Activated CD4-positive, alpha-beta T cell treated with anti-CD3 and anti-CD28 coated beads, Interleukin-10, Interleukin-2, amounts not matched to agents 100 ng/mL and 50 ng/mL, durations not matched to agents 16 hours and 8 hours (primary cell): ENCODE results near the gene DOK5.

ENCODE experiments used
- DNase-seq: peaks from one replicate; pipeline ENCODE4 v3.0.0-alpha.2; 2020

DOK5 gene

DNA sequence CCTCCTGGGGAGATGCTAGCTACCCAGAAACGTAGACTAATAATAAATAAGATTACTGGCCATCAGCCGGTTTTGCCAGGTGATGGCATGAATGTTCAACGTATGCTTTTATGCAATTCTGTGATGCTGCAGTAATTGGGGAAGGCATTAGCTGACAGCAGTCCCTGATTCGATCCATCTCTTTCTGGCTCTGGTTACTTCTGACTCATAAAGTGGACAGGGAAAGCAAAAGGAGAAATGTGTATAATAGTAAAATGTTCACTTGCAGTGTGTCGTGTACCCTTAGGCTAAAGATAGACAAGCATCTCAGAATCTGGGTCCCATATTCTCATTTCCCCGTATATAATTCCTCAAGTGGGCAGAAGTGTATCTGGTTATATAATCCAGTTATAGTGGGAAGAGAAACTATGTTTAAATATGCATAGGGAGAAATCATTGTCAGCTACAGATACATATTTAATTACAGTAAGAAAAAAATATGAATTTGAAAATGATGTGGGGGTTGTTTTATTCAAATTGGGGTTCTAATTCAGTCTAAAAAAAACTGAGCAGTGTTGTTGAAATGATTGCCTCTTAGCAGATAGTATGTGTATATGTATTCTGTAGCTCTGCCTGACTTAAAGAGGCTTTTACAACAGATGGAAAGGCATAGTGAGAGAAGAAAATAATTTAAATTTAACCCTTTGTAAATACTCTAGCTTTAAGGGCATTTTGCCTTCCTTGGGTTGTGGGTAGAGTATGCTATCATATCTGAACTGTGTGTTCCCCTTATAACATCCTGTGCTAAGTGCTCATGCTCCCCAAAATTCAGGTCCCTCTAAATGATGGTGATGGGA lies 40.6 kb downstream of the DOK5 start:
- DNase-seq: no peak

DNA sequence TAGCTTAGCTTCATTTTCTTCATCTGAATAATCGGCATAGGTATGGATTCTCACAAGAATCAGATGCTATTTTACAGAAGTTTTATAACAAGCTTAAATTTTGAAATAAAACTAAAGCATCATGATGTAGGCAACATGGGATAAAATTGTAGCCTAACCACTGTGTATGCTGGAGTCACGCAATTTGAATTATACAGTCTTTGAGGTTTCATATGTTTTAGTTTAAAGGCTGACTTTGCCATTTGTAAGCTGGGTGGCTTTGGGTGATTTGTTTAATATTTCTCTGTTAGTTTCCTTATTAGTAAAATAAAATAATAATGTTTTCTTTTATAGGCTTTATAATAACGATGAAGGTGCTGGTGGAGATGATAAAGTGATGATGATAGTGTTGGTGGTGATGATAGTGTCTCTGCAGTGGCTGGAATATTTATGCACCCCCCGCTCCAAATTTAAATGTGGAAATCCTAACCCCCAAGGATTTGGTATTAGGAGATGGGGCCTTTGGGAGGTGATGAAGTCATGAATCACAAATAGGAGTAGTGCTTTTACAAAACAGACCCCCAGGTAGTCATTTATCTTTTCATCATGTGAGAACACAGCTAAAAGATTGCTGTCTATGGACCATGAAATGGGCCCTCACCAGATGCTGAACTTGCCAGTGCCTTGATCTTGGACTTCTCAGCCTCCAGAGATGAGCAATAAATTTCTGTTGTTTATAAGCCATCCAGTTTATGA lies 42.0 kb downstream of the DOK5 start:
- no peak for DNase-seq

DNA sequence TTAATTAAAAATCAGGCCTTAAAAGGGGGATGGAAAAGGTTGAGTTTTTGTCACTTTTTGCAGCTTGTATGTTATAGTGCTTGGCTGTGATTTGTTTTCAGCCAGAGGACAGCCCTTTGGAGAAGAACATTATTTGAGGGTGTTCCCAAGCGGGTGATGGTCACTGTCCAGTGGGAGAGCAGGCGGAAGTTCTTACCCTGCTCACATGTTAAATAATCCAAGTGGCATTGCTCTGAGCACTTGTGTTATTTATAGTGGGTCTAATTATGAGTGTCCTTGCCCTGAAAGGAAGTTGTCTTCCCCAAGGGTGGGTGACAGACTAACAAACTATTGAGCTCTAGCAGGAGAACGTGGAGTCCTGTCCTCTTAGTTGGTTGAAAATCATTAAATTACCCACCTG lies 49.5 kb downstream of the DOK5 start:
- DNase-seq: no peak

DNA sequence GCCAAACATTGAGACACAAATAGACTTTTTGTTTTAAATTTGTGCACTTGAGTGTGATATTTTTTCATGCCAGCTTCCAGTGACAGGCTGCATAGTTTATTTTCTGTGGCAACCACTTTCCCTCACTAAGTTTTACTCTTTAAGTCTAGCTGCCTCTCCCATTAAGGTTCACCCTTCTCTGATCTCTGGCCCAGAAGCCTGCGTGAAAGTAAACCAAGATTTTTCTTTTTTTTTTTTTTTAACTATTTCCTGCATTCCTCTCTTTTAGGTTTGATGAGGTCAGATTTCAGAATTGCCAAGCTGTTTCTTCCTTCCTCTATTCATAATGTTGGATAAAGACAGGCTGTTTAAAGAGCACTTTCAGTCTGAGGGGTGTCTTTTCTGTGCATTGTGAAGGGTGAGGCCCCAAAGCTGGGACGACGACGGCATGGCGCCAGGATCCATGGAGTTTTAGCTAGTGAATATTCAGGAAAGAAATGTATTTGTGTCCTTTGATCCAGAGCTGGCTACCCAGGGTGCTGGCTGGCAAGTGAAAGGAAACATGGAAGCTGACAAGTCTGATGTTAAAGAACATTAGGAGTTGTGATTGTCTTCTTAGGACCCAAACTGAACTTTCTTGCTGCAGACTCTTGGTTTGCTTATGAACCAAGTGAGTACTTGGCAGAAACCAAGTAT lies 50.7 kb downstream of the DOK5 start:
- DNase-seq: no peak

DNA sequence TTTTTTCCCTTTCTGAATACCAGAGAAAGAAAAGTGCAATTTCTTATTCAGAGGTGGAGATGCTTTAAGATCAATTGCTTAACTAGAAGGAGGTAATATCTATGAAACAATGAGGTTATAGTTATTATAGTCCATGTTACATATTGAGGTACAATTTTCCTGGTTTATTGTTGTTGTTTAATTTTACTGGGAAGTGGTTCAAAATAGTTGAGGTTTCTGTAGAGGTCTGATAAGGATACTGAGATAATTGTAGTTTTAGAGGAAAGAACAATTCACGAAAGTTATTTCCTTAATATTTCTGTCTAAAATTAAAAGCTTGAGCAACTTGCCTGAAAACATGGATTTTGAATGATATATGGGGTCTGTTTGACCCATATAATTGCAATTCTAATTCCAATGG lies 51.4 kb downstream of the DOK5 start:
- no peak for DNase-seq

DNA sequence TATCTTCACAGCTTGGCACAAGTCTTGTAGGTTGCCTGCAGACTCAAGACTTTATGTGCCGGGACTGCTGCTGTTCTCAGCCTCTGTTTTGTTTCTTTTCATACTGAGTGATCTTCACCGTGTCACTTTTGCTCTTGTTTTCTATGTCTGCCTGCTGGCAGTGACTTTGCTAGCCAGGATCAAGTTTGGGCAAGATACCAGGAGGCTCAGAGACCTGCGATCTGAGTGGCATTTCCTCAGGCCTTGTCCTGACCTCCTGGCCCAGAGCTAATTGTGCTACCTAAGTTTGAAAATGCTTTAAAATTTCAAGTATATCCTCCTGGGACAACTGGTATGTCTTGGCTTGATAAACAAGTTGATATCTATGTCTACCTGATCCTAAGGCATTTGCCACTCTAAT lies 57.2 kb downstream of the DOK5 start:
- DNase-seq: no peak

DNA sequence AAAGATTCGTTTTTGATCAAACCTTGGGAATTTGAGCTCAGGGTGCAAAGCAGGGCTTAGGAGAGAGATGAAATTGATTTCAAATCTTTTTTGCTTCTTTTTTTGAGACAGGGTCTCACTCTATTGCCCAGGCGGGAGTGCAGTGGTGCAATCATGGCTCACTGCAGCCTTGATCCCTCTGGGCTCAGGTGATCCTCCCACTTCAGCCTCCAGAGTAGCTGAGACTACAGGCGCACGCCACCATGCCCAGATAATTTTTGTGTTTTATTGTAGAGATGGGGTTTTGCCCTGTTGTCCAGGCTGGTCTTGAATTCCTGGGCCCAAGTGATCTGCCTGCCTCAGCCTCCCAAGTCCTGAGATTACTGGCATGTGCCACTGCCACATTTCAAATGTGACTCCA lies 58.7 kb downstream of the DOK5 start:
- DNase-seq: no peak

DNA sequence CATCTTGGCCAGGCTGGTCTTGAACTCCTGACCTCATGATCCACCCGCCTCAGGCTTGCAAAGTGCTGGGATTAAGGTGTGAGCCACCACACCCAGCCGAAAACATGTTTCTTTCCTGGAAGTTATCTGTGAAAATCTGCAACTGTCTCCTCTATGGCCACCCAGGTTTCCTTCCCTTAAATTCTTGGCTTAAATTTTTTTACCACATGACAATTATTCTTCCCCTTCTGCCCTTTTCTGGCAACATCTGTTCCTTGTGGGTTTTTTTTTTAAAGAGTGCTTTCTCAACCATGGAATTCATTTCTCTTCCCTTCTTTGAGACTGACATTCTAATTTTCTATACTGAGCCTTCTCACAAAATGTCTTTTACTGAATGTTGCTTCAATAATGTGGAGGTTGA lies 59.6 kb downstream of the DOK5 start:
- DNase-seq: no peak

DNA sequence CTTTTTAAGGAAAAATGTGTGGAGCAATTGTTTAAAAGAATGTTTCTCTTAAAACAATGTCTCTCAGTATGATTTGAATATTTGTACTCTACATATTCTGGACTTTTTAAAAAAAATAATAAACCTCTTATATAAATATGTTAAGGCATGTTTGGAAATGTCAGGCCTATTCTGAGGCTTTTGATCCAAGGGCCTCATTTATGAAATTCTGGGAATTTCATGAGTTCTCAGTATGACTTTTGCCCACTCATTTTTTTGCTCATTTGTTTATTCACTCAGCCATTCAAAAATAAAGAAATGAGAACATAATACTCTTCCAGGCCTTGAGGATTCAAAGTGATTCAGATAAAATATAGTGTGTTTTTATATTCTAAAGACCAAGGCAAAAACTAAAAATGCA lies 60.4 kb downstream of the DOK5 start:
- no peak for DNase-seq

DNA sequence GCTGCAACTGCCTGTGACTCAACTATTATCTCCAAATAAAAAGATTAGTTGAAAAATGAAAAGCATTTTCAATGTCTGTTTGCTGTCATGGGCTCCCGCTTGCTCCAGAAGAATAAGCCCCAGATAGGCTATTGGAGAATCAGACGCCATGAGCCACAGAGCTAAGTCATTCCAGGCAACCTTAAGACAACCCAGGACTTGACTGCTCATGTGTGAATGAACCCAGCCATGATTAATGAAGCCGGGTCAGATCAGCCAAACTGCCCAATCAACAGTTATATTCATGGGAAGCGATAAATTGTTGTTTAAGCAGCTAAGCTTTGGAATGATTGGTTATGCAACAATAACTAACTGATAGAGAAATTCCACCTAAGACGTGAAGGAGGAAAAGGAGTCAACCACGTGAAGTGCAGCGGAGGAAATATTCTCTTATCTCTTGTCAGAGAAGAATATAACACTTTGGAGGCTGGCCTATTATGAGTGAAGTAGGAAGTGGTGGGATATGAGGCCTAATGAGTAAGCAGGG lies 64.2 kb downstream of the DOK5 start:
- no peak for DNase-seq

DNA sequence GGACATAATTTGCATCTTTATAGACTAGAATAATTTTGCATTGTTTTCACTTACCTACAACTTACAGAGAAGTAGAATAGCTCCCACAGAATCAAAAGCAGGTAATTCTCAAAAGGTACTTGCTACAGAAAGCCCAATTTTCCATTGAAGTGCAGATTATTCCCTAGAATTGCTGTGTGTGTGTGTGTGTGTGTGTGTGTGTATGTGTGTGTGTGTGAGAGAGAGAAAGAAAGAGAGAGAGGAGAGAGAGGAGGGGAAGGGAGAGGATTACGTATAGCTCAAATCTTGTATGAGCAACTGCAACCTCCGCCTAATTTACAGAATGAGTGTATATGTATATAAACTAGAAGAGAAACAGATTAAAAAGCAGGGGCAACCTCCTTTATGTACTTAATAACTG lies 68.0 kb downstream of the DOK5 start:
- no peak for DNase-seq

DNA sequence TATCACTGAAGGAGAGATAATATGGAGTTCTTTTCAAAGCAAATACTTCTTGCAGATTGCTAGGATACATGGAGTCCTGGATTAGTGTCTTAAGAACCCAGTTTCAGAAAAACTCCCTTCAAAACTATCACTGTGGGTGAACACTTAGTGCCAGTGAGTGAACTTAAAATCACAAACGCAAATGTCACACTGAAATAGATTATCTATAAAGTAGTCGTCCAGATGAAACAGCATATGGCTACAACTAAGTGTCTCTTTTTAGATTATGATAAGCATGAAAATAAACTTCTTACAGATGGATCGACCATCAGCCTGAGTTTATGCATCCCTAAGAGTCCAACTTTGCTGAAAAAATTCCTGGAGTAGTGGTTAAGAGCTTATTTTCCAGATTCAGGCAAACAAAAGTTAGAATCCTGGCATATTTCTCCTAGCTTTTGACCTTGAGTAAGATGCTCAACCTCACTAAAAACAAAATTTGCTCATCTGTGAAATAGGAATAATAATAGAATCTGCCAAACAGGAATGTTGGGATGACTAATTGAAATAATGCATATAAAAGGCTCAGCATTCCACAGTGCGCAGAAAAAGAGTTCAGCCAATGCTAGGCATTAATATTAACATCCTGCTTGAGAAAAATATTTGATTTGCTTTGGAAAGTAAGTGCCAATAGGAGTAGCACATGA lies 70.4 kb downstream of the DOK5 start:
- DNase-seq: no peak

DNA sequence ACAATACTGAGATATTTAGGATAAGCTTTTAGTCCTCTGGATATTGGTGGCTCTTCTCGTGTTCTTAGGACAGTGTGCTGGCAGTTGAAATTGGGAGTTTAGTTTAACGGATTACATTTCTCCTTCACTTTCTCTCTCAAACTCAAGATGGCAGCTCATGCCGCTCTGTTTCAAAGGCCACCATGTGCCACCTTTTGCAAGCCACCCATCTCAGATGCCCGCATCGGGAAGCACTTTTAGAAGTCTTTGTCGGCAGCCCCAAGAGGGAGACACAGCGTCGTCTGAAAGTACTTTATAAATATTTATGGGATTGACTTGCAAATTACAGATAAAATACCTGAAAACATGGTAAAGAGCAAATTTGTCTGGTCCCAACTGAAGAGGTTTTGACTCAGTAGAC lies 73.5 kb downstream of the DOK5 start:
- DNase-seq: no peak

DNA sequence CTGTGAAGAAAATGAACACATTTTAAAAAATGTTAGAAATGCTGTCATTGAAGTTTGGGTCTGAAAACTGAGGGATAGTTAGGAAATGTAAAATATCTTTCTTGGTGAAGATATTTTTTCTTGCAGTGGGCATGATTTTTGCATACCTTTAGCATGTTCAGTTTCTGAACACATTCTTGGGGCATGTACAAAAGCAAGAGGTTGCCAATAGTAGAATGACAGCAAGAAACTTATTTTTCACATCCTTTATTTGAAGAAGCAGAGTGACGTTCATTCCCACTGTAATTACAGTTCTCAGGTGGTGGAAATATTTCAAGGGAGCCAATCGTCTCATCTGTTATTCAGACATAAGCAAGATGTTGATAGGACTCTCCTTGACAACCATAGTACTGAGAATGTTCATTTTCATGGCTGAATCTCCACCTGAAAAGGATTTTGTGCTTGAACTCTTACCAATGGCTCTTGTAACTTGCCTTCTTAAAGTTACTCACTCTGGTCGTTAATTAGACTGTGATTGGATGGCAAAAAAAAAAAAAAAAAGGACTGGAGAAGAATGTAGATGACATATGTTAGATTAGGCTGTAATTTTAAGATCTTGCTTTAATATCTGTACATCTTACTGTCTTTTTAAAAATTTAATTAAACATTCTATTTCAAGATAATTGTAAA lies 74.4 kb downstream of the DOK5 start:
- DNase-seq: no peak

DNA sequence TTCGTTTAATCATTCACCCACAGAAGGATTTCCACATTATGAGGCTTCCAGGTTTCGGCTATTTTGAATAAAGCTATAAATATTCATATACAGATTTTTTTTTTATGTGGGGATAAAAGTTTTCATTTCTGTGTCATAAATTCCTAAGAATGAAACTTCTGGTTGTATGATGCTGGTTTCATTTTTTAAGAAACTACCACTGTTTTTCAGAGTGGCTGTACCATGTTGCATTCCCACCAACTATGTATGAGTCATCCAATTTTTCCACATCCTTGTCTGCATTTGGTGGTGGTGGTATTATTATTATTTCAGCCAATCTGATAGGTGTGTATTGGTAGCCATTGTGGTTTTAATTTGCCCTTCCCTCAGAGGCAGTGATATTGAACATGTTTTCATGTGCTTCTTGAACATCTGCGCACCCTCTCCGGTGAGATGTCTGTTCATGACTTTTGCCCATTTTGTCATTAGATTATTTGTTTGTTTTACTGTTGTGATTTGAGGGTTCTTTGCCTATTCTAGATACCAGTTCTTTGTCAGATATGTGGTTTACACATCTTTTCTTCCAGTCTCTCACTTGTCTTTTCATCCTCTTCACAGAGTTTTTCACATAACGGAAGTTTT lies 75.5 kb downstream of the DOK5 start:
- peak; percentile 4 for DNase-seq

DNA sequence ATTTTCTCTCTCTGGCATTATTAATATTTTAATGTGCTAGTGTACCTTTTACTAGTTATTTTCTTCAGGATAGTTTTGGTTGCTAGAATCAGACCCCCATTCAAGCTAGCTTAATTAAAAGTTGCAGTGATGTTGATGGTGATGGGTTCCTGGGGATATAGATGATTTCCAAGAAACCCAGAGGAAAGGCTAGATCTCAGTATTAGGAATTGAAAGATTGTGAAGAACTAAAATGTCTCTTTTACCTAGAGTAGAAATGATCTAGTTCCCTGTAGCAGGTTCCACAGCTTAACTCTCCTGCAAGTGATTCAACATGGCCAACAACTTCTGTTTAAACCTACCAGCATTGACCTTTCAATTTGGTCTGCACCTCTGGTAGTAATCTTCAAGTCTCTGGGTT lies 78.6 kb downstream of the DOK5 start:
- no peak for DNase-seq

DNA sequence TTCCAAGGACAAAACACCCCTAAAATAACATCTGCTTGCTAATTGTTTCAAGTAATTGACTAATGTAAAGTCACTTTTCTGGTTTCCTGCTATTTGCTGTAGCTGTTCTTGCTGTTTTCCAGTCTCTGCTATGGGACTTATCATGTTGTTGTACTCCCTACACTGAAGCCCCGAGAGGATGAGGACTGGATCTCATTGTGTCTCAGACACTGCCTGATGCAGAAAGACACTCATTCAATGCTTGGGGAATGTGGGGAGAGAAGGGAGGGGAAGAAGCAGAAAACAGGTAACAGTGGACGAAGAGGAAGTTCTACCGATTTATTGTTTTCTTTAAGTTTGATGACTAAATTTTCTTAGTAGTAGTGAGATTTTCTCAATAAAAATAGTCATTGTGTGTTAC lies 79.8 kb downstream of the DOK5 start:
- no peak for DNase-seq

DNA sequence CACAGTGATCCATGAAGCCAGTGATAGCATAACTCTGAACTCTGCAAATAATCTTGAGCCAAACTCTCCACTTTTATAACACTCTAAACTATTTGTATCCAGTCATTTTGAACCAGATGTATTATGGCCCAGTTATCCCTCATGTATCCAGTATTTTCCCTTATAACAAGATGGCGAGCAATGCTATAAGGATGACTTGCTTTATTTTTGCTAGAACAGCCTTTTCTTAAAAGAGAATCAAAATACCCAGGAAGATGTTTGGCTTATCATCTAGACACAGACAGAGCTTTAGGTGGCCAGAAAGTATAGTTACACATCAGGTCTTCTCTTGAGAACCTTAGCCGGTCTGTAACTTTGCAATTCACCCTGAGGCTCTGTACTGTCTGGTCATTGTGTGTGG lies 81.0 kb downstream of the DOK5 start:
- DNase-seq: no peak

DNA sequence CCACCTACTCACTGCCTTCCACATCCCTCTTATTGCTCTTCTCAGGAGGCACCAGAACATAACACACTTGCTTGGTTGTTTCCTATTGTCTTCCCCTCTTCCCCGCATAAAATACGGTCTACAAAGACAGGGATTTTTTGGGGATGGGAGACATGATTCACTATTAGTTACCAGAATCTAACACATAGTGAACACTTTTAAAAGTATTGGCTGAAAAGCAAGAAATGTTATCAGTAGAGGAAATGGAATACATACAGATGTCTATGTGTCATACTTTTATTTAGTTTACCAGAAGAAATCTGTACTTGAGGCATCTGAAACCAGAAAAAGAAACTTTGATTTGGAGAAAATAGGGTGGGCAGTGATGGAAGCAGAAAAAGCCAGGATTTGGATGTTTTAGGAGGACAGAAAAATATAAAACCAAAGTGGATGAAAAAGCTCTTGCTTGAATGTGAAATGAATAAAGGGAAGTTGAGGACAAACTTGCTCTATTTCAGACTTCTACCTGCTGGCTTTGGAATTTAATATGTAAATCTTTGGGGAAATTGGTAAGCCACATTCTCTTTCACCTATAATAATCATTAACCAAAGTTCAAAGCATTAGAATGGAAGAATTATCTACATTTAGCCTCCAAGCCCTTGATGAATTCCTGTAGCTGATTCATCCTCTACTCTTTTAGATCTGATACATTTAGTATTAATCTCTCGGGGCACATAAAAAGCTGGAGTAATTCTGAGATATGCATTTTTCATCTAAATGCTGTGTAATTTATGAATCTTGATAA lies 82.6 kb downstream of the DOK5 start:
- no peak for DNase-seq

DNA sequence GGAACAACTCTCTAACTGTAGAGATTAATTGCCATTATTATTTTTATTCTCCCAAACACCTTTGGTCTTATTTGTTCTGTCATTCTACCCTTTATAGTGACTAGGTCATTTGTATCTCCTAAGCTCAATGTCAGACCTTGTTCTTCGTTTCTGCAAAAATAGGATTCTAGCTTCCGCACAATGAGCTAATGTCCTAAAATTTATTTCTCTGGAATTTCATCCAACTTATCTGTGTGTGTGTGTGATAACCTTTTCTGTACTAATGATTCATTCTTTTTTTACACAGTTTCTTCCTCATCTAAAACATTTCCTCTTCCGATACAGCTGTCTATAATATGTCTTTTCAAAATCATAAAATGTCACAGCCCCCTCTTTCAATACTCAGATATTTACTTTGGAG lies 84.5 kb downstream of the DOK5 start:
- no peak for DNase-seq

DNA sequence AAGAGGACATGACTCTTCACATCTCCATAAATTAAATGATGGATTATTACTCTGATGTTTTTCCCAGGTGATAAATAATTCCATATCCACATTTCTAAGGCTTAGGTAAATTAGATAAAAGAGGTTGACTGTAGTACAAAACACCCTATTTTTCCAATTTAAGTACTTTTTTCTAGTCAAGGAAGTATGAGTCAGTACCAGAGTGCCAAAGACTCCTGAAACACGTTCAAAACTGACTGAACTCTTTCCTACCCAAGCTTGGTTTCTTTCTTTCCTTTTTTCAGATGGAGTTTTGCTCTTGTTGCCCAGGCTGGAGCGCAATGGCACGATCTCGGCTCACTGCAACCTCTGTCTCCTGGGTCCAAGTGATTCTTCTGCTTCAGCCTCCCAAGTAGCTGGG lies 85.0 kb downstream of the DOK5 start:
- no peak for DNase-seq
